Endothelial cell (in vitro differentiated cells): ENCODE measurements around the gene POLL. TPM values are rescaled to one million over a fixed set of nuclear protein-coding genes. Genes with fewer than 3 reads are reported as not detected.

Experiments
- DNase-seq: peaks from one replicate; pipeline ENCODE4 v3.0.0; 2021; ENCODE audit warnings: low spot score
- H3K27ac Mint-ChIP-seq: one replicate; pipeline ENCODE4 v1.8.0; 2021; ENCODE audit warnings: mixed read lengths, inconsistent platforms; ENCODE audit not compliant: unreplicated experiment
- H3K27me3 Mint-ChIP-seq: one replicate; pipeline ENCODE4 v1.8.0; 2021; ENCODE audit warnings: mild to moderate bottlenecking, moderate library complexity, mixed read lengths, inconsistent platforms; ENCODE audit not compliant: unreplicated experiment
- H3K36me3 Mint-ChIP-seq: one replicate; pipeline ENCODE4 v1.8.0; 2021; ENCODE audit warnings: mild to moderate bottlenecking, low read depth, mixed read lengths, inconsistent platforms; ENCODE audit not compliant: unreplicated experiment
- H3K4me1 Mint-ChIP-seq: one replicate; pipeline ENCODE4 v1.8.0; 2021; ENCODE audit warnings: mild to moderate bottlenecking, mixed read lengths, inconsistent platforms; ENCODE audit not compliant: unreplicated experiment
- H3K4me3 Mint-ChIP-seq: one replicate; pipeline ENCODE4 v1.8.0; 2021; ENCODE audit warnings: mild to moderate bottlenecking, mixed read lengths, inconsistent platforms; ENCODE audit not compliant: unreplicated experiment
- H3K9me3 Mint-ChIP-seq: one replicate; pipeline ENCODE4 v1.8.0; 2021; ENCODE audit warnings: mixed read lengths, inconsistent platforms; ENCODE audit not compliant: unreplicated experiment
- total RNA-seq: library from RNA; stranded (reverse); fragmentation: NEBNext Ultra II Directional; extraction: Animal tissue kit (Norgen Biotek cat#: 25700); gene quantifications from one replicate; pipeline ENCODE4 v1.2.1, GENCODE V29; 2021; ENCODE audit not compliant: unreplicated experiment
- TF ChIP-seq, protein P1 (sequence below): fragments of 200-600 bp; sonication (generic); IDR thresholded peaks from one replicate; pipeline ENCODE4 v1.5.0; 2021; ENCODE audit warnings: antibody characterized with exemption; ENCODE audit not compliant: unreplicated experiment

Gene POLL
- total RNA-seq, 1 donor from 2014 or later, result 44.8 TPM

DNA sequence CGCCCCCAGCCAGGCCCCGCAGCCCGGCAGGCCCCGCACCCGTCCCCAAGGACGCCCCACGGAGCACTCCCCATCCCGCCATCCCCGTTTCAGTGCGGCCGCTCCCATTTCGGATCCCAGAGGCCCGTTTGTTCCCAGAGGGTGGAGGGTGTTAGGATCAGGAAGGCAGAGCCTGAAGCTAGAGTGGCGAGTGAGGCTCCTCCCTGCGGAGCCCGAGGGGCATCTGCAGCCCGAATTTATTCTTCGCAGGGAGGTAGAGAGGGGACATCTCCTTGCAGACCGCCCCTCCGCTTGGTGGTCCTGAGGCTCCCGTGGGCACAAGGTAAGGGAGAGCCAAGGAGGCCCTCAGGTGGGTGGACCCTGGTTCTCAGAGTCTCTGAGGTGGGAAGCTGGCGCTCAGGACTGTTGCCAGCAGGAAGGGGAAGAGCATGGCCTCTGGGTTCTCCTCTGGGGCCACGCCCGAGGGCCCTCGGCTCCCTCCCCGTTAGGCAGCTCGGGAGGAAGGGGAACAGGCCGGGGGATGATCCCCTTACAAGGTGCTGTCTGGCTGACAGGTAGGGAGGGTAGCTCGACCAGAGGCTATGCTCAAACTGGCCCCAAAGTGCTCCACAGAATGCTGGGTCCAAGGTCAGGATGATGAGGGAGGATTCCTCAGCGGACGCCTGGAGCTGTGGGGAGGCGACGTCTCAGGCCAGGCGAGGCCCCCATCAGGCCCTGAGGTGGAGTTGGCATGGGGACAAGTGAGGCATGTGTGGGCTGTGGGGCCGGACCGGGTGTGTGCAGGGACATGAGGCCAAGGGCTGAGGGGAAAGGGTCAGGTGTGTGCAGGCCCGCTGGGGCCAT is 17.4 kb downstream of the POLL start:
- Mint-ChIP-seq H3K27ac (no peak overlapping the region), H3K9me3 (no peaks in the 10 kb centered on the region), H3K4me1 (peaks cover 2% of the 10 kb centered on the region), H3K27me3 (peaks cover 34% of the 10 kb centered on the region), H3K36me3 (no peaks in the 10 kb centered on the region), H3K4me3 (no peak overlapping the region)
- DNase-seq, result no peak
- TF ChIP-seq, protein P1, sequence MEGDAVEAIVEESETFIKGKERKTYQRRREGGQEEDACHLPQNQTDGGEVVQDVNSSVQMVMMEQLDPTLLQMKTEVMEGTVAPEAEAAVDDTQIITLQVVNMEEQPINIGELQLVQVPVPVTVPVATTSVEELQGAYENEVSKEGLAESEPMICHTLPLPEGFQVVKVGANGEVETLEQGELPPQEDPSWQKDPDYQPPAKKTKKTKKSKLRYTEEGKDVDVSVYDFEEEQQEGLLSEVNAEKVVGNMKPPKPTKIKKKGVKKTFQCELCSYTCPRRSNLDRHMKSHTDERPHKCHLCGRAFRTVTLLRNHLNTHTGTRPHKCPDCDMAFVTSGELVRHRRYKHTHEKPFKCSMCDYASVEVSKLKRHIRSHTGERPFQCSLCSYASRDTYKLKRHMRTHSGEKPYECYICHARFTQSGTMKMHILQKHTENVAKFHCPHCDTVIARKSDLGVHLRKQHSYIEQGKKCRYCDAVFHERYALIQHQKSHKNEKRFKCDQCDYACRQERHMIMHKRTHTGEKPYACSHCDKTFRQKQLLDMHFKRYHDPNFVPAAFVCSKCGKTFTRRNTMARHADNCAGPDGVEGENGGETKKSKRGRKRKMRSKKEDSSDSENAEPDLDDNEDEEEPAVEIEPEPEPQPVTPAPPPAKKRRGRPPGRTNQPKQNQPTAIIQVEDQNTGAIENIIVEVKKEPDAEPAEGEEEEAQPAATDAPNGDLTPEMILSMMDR, result peak; percentile 53

DNA sequence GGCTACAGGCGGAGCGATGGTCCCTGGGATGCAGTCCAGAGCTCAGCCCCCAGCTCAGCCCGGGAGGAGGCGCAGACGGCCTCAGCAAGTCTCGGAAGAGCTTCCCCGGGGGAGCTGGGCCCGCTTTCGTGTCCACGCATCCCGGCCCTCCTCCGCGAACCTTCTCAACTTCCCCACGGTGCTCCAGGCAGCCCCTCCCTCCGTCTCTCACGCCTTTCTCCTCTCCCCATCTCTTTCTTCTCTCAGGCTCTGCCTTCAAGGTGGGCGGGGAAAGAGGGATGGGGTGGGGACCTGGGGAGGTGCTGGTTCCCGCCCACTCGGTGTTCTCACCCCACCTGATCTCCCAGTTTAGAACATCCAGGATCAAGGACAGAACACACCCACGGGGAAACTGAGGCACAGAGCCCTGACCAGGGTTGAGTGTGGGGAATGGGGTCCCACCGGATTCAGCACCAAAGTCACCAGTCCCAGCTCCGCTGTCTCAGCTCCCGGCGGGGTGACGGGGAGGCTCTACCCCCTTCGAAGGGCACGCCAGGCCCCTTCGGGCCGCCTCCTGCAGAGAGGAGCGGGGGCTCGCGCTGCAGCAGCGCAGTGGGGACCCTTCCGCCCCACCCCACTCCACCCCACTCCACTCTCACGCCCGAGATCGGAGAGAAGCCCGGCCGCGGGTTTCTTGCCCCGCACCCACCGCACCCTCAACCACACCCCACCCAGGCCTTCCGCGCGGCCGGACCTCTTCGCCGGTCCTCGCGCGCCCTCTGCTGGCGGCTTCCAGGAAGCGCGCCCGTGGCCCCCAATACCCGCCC is 18.2 kb downstream of the POLL start:
- H3K4me1 Mint-ChIP-seq, result peaks cover 2% of the 10 kb centered on the region
- no peaks in the 10 kb centered on the region for H3K9me3 Mint-ChIP-seq
- no peak overlapping the region for H3K4me3 Mint-ChIP-seq
- no peak overlapping the region for H3K27ac Mint-ChIP-seq
- peaks cover 34% of the 10 kb centered on the region for H3K27me3 Mint-ChIP-seq
- peak; percentile 86 for DNase-seq
- TF ChIP-seq, protein P1, result peak; percentile 97
- H3K36me3 Mint-ChIP-seq, result no peaks in the 10 kb centered on the region

DNA sequence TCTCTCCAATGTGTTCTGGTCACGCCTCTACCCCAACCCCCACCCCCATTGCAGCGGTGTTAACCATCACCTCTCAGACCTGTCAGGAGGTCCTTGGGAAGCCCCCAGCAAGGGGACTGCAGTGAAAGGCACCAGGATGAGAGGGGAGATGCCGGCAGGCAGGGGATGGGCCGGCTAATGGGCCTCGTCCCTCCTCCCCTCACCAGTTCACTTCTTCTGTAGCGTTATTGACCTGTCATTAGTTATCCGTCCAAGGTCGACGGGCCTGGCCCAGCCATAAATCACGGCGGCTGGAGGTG is 18.8 kb downstream of the POLL start:
- no peak overlapping the region for H3K27ac Mint-ChIP-seq
- peaks cover 30% of the 10 kb centered on the region for H3K27me3 Mint-ChIP-seq
- no peaks in the 10 kb centered on the region for H3K9me3 Mint-ChIP-seq
- no peak overlapping the region for H3K4me3 Mint-ChIP-seq
- TF ChIP-seq, protein P1, result no peak
- peaks cover 2% of the 10 kb centered on the region for H3K4me1 Mint-ChIP-seq
- no peak for DNase-seq
- H3K36me3 Mint-ChIP-seq, result no peaks in the 10 kb centered on the region

DNA sequence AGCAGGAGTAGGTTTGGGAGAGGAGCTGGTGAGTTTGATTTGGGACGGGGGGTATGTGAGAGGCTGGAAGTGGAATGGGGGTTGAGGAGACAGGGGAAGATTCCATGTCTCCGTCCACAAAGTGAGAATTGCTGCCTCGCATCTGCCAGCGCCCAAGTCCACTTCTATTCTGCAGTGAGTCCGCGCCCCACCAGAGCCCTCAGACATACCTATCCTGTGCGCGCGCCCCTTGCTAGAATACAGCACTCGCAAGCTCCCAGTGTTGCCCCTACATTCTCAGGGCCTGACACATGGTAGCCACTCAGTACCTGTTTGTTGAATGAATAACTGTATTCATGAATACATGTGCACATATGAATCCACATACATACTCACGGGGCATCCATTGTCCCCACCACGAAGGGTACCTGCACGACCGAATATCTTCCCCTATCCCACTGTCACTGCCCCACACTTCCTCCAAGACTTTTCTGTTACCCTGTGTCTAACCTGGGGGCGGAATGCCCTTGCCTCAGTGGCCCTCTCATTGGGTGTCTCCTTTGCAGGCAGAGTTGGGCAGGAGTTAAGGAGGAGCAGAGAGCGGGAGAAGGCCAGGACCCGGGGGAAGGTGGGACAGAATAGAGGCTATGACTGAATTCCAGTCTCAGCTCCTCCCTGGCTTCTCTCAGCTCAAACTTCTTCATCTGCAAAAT is 19.9 kb downstream of the POLL start:
- Mint-ChIP-seq H3K4me3 (no peak overlapping the region), H3K27me3 (peaks cover 27% of the 10 kb centered on the region), H3K4me1 (peaks cover 2% of the 10 kb centered on the region), H3K9me3 (no peaks in the 10 kb centered on the region), H3K27ac (no peak overlapping the region), H3K36me3 (no peaks in the 10 kb centered on the region)
- DNase-seq, result no peak
- TF ChIP-seq, protein P1, result no peak
